ENCODE results near the gene ZNF407.

DNA sequence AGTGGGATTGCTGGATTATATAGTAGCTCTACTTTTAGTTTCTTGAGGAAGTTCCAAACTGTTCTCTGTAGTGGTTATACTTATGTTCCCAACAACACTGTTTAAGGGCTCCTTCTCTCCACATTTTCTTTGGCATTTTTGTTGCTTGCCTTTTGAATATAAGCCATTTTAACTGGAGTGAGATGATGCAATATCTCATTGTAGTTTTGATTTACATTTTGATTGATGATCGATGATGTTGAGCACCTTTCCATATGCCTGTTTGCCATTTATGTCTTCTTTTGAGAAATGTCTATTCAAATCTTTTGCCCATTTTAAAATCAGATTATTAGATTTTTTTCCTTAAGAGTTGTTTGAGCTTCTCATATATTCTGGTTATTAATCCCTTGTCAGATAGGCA, 368.0 kb downstream of the ZNF407 start:
- TF ChIP-seq, protein P1, sequence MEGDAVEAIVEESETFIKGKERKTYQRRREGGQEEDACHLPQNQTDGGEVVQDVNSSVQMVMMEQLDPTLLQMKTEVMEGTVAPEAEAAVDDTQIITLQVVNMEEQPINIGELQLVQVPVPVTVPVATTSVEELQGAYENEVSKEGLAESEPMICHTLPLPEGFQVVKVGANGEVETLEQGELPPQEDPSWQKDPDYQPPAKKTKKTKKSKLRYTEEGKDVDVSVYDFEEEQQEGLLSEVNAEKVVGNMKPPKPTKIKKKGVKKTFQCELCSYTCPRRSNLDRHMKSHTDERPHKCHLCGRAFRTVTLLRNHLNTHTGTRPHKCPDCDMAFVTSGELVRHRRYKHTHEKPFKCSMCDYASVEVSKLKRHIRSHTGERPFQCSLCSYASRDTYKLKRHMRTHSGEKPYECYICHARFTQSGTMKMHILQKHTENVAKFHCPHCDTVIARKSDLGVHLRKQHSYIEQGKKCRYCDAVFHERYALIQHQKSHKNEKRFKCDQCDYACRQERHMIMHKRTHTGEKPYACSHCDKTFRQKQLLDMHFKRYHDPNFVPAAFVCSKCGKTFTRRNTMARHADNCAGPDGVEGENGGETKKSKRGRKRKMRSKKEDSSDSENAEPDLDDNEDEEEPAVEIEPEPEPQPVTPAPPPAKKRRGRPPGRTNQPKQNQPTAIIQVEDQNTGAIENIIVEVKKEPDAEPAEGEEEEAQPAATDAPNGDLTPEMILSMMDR (IDR thresholded peaks at IDR 0.05): no peak
- TF ChIP-seq EZH2 (IDR thresholded peaks at IDR 0.05): no peak
- no peak for TF ChIP-seq EZH2phosphoT487 (IDR thresholded peaks at IDR 0.05)

Measured in neural progenitor cell (in vitro differentiated cells).